NCI-H82 (cell line): ENCODE results near the gene NAPSA.

Experiments used
- DNase-seq: peaks from one replicate; lab custom pipeline; 2025; lab: John Stamatoyannopoulos, UW

The NAPSA gene

GRCh38 chr19:50314724-50315708 is 50.4 kb downstream of the NAPSA start:
- DNase-seq = no peak

GRCh38 chr19:50313812-50314536 is 51.5 kb downstream of the NAPSA start:
- no peak for DNase-seq

- DNase-seq = no peak
These were observed 52.2 kb downstream of the NAPSA start for GRCh38 chr19:50312967-50313811.

GRCh38 chr19:50311723-50312635 is 53.5 kb downstream of the NAPSA start:
- DNase-seq = no peak

GRCh38 chr19:50310759-50311465 is 54.5 kb downstream of the NAPSA start:
- no peak for DNase-seq

GRCh38 chr19:50309396-50310125 is 55.9 kb downstream of the NAPSA start:
- no peak for DNase-seq

- no peak for DNase-seq
These were observed 56.4 kb downstream of the NAPSA start for GRCh38 chr19:50308991-50309390.
